HG03432 (cell line): Measurements from ENCODE around the gene PLXNA4.

Experiments used
- ATAC-seq: cut with Tn5 transposase; IDR thresholded peaks from one replicate; pipeline ENCODE4 v1.9.1; 2021; ENCODE audit warnings: mild to moderate bottlenecking, moderate library complexity; ENCODE audit not compliant: unreplicated experiment

PLXNA4 gene

DNA sequence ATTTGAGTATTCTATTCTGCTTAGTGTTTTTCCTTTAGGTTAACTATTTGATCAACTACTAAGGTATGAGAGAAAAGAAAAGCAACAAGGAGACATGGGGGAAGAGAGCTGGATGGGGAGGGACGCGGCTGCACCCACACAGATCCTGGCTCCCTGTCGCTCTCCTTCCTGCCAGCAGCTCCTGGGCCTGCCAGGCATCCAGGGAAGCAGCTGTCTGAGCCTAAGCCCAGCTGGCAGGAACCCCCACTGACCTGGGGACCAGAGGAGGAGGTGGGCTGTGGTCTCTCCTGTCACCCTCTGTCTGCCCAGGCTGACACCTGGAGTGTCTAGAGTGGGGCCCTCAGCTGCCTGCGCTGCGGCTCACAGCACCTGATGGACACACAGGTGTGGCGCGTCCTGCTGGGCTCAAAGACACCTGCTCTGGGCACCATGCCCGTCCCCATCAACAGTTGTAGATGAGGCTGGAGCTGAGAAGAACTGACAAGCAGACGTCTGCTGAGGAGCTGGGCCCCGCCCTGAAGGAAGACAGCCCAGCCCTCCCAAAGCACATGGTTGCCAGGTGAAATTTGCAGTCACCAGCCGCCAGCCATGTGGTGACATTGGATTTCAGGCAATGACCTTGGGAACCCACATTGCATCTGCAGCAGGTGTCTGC, 207.9 kb downstream of the PLXNA4 start:
- no peak for ATAC-seq

DNA sequence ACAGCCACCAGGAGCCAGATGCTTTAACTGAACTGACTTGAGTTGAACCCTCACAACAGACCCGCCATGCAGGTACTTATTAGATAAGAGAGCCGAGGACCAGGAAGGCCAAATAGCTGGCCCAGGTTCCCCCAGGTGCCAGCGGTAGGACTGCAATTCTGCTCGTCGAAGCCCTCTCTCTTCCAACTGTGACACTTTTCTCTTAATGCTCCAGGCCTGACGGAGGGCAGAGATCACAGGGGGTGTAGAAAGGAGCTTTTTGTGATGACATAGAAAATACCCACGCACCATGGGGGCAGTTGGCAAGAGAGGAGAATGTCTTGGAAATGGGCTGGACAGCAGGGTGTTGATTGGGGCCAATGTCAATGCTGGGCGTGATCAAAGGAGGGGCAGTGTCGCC, 208.5 kb downstream of the PLXNA4 start:
- ATAC-seq, result no peak

DNA sequence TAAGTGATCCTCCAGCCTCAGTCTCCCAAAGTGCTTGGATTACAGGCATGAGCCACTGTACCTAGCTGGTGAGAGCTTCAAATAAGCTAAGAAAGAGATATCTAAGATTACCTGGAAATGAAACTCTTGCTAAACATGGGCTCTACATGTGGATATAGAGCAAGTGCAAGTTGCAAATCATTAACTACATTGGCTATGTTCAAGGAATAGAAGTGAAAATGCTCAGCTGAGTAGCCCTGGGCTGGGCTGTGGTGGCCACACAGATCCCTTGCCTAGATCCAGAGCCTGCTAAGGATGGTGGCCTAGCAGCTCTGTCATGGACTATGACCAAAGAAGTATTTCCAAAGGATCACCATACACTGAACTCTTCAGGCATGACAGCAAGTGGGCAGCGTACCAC, 209.3 kb downstream of the PLXNA4 start:
- no peak for ATAC-seq

DNA sequence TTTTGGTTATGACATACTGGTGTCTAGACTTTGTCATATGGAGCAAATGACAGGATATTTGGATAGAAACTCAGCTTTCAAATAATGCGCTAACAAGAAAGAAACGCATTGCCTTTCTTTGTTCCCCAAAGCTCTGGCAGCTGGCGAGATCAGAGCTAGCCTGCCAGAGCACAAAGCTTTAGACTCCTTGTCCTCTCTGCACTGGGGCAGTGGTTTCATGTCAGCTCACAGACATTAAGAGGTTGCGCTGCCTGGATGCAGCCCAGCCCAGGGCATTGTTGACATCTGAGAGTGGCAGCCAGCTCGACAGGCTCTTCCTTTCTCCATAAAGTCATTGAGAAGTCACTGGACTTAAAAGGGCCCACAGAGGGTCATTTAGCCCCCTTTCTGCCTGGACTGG, 212.0 kb downstream of the PLXNA4 start:
- no peak for ATAC-seq

DNA sequence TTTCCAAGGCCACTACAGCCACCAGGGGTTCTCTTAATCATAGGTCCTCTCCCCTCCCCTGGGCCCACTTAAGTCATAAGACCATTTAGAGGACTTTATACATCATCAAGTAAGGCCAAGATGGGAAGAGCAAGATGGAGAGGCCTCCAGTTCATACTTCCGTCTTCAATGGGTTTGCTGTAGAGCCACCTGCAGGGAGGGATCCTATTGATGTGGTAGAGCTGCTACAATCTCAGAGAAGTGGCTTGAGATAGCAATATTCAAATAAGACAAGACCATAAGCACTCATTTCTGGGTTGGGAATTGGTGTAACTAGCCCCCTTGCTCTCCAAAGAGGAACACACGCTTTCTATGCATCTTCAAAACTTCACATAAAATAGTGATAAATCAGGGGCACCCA, 214.2 kb downstream of the PLXNA4 start:
- no peak for ATAC-seq

DNA sequence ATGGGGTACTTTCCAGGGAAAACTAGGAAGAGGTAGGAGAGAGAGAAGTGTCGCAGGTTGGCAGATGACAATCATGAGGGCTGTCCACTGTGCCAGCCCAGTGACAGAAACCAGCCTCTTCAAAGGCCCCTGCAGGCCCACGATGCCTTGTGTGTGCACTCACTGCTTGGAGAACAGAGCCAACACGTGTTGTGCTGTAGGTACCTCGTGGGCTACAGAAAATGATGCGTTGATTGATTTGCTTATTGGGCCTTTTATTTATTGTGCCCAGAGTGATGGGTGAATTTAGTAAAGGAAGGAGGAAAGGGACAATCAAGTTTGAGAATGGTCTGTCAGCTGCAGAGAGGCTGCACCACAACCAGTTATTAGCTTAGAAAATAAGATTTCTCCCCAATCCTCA, 215.1 kb downstream of the PLXNA4 start:
- no peak for ATAC-seq

DNA sequence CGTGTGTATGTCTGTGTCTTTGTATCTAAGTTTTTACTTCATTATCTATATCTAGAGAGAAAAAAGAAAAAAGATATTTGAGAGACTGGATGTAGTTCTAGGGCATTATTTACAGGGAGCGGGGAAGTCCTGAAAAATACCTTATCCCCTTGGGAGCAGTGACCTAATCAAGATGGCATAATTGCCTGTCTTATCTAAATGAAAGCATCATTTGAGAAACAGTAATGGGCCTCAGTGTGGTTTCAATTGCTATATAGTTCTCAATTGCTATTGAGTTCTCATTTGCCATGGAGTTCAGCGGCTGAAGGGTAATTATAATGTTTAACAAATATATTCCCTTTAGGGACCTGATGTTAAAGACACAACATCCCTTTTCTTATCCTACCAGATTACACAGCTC, 216.5 kb downstream of the PLXNA4 start:
- no peak for ATAC-seq

DNA sequence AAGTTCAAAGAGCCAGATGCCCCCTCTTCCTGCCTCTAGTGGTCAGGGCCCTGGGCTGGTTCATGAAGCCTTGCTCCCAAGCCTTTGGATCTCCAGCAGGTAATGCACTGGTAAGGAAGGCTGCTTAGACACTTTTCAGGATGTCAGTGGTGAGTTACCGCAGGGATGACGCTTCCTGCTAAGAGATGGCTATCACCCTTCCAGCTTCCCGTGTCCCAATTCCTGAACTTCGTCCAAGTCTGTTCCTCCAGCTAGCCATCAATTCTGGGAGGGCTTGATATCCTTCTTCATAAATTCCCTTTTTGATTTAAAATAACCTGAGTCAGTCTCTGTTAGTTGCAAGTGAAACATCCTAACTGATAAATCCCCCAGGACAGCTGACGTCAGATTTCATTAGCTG, 221.2 kb downstream of the PLXNA4 start:
- ATAC-seq, result no peak

DNA sequence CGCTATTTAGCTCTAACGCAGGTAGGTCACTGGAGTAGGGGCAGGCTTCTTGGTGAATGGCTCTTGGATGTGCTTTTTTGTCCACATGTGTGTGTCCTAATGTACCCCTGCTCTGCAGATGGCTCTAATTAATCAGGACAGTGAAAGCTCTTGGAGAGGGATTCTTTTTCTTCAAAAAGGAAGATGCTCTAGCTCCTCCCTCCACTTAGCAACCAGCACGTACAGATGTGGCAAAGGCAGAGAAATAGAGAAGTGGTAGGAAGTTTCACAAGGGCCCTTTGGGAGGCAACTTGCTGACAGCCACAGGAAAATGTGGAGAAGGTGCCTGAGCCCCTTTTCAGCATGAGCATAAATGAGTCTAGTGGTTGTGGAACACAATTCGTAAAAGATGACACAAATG, 221.7 kb downstream of the PLXNA4 start:
- no peak for ATAC-seq

DNA sequence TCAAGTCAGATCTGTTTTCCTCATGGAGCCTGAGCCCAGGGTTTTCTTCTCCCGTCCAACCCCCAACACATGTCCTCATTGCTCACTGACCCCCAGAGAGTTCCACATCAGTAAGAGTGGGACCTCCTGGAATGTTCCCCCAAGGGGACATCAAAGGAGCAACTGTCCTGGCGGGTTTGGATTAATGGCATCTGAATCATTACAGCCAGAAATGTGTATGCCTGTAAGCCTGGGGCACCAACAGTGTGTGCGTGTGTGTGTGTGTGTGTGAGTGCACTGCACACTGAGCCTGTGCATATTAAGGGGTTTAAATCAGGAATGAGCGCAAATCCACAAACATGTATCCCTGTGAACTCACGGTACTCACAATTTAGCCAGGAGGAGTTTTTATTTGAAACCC, 222.3 kb downstream of the PLXNA4 start:
- no peak for ATAC-seq

DNA sequence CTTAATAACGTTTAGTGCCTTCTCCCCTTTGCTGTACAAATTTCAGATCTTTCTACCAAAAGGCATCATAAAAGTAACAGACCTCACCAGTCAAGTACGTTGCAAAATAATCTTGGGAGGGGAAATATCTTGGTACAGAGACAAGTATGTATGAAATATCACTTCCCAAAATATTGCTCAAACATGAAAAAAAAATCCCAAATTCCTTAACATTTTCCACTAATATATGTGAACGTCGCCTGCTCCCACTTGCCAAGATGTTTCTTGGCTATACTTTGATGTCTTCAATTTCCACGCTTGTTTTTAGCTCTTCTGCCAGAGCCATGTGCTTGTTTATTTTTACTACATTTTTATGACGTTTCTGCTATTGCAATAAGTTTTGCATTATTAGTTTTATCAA, 223.5 kb downstream of the PLXNA4 start:
- no peak for ATAC-seq

DNA sequence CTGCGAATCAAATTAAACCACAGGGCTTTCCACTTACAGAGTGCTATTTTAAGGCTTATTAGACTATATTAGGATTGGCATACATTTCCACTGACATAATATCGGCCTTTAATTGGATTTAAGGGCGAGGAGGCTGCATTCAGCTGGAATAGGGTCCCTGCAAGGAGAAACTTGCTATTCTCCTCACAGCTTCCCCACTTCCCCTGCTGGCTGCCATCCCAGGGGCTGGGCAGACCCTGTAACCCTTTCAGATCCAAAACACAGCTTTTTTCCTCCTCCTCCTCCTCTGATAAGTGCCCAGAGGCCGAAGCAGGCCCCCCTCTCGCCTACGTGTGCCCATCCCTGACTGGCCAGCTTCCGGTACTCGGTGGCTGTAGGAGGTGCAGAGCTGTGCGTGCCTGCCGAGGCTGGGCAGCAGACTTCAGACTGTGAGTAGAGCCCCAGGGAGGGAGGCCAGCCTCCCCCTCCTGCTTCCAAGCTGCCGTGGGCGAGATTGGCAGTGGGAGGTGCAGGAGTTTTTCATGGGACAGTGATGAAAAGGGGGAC, 224.2 kb downstream of the PLXNA4 start:
- ATAC-seq, result no peak

DNA sequence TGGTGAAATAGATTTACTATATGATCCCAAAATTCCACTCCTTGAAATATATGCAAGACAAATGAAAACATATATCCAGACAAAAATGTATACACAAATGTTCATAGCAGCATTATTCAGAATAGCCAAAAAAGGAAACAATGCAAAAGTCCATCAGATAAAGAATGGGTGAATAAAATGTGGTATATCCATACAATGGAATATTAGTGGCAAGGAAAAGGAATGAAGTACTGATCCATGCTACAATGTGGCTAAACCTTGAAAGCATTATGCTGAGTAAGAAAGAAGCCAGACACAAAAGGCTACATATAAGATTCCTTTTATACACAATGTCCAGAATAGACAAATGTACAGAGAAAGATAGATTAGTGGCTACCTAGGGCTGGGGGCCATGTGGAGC, 225.5 kb downstream of the PLXNA4 start:
- no peak for ATAC-seq

DNA sequence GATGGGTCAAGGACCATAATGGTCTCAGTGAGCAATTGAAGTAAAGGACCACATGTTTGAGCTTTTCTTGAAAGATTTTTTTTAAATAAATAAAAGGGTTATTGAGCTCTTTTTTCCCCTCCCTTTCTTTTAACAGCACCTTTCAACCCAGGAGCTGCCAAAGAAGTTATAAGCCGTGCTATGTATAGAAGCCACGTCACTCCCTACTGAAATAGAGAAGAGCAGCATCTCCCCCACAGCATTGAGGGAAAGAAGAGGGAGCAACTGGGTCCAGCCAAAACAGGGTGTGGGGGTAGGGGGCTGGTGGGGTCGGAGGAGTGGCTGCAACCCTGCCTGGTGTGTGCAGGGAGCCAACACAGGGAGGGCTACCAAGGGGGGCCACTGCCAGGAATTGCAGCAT, 227.2 kb downstream of the PLXNA4 start:
- ATAC-seq, result no peak

DNA sequence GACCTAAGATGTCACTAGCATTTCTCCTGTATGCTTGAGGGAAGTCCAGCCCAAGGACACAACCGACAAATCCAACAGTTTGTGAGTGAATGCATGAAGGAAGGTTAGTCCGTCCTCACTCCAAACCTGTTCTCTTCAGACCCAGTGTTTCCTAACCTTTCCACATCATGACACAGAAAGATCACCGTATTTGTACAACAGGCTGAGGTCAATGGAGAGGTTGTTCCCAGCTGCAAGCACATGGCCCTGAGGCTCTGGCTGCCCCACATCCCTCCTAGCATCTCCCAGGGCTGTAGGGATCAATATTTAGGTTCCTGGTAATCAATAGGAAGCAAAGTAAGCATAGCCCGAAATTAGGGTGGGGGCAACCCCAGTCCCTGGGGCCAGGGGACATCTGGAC, 227.9 kb downstream of the PLXNA4 start:
- ATAC-seq, result no peak

DNA sequence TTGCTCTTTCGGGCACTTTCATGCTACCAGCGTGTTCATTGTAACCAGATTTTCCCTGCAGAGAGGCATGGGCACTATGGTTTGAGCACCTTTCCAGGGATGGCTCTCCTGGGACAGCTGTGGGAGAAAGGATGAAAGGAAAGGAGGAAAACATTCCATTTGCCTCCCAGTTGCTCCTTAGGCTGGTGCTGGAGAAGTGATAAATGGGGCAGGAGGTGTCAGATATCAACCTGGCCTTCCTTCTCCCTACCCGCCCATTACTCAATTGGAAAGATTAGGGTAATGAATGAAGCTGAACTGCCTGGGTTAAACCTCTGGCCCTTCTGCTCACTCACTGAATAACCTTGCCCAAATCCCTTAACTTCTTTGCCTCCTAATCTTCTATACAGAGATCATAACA, 228.4 kb downstream of the PLXNA4 start:
- no peak for ATAC-seq

DNA sequence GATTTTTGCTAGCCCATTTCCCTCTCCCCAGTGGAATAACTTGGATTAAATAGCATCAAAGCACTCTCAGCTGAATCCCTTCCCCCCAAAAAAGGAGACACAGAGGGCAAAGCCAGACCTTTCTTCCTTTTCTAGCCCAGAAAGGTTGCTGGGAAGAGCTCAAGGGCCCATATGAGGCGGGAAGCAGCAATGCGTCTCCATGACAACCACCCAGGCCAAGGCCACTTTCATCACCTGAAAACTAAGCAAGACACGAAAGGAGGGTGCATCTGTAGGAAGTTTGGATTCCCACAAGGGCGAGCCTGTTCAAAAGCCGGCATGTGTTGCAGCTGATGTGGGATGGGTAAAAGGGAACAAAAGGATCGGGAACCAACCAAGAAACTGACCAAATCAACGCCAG, 229.1 kb downstream of the PLXNA4 start:
- no peak for ATAC-seq

DNA sequence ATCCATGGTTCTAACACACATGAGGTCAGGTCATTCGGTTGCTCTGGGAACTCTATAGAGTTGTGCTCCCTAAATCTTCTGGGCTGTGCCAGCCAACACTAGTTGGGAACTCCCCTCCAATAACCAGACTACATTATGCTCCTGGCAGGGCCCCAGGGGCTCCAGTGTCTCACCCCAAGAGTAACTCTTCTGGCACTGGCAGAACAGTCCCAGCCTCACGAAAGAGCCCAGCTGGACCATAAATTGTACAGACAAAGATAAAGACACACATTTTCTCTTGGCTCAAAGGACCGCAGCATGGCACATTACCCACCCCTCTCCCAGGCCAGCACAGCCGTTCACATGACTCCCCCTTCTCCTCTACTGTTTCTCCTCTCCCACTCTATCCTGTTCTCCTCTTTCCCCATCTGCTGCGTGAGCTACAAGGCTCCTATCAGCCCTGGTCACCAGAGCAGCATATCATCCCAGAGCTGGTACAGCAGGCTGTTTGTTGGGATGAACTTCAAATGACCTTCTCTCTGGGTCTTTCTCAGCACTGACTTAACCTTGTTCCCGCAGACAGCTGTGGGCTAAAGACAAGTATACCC, 230.6 kb downstream of the PLXNA4 start:
- no peak for ATAC-seq

DNA sequence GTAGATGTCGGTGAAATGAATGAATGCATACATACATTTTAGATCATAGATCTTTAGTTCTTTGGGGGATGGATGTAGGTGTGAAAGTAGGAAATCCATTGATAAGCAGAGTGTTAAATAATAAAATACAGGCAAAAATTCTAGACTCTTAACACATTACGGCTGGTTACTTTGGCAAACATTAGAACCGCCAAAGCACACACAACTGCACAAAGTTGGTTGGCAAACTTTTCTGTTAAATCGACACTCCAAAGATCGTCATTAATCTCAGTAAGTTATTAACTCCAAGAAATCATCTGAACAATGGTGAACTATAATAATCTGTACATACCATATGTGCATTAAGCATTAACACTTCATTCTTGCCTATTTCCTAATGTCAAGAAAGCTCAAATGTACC, 231.2 kb downstream of the PLXNA4 start:
- ATAC-seq, result no peak

DNA sequence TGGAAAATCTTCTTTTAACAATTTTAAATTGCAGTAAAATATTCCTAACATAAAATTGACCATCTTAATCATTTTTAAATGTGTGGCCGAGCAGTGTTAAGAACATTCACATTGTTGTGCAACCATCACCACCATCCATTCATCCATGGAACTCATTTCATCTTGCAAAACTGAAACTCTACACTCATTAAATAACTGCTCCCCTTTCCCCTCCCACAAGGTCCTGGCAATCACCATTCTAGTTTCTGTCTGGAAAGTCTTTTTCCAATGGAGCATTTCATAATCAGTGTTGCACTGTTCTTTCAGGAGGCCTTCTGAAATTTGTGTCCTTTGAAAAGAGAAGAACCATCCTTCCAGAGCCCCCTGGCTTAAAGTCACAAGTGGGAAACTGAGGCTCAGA, 233.1 kb downstream of the PLXNA4 start:
- ATAC-seq, result no peak

DNA sequence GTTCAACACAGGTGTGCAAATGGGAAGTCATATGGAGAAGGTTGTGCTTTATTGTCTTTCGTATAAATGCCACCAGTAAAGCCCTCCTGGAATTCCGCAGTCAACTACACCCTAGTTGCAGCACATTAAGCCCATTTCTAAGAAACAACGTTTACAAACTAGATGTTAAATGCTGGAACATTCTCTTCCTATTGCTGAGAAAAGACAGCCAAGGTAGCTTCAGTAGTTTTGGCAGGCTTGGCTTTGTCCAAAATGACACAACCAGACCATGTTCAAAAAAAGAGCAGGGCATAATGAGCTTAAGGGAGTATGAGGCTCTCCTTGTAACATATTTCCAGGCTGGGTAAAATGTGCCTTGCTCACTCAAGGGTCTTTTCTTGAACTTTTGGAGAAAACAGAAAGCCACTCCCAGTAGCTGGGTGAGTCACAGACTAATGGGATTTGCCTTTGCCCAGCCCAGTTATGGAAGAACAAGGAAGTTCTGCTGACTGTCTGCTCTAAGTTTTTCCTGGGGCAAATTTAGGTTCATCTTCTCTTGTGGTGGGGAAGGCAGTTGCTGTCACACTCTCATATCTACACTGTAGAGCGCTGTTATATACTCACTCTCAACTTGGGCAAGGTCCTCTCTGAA, 238.7 kb downstream of the PLXNA4 start:
- no peak for ATAC-seq

DNA sequence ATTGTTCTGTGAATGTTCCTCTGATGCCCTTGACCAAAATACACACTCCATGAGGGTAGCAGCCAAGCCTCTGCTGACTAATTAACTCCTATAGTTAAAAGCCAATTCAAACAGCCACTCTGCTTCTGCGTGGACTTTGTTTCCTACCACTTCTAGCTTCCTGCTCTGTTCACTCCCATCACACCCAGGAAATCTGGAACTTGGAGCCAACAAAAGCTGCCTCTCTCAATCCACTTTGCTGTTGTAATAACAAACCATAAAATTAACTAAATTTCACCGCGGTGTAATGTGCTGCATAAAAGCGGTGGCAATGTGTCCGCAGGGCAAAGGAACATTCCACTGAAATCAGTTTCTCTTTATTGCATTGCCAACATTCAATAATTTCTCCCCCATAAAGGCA, 239.5 kb downstream of the PLXNA4 start:
- no peak for ATAC-seq
